Measurements from ENCODE around the gene DNAJC7.

GRCh38 chr17:41942626-41943373 lies 74.4 kb downstream of the DNAJC7 start:
- TF ChIP-seq CTCF (IDR thresholded peaks at IDR 0.05) = no peak
- TF ChIP-seq POLR2A (IDR thresholded peaks at IDR 0.05) = no peak
